Stomach (tissue), 9 donors: Measurements from ENCODE around the gene LRSAM1. TPM values are rescaled to one million over a fixed set of nuclear protein-coding genes. Genes with fewer than 3 reads are reported as not detected.
A peak's percentile ranks its signal among the peaks of the same experiment; 100 is the strongest.

ENCODE experiments used
- DNase-seq, 2 donors: peaks; one replicate each; pipeline versions ENCODE4 v3.0.0 to v3.0.0-alpha.2; 2013 to 2019
- H3K27ac ChIP-seq, 5 donors: fragments of 200-600 bp in 4 of 5; sonication (generic) in 4 of 5; one replicate each; pipeline ENCODE4 v1.5.1; 2013 to 2019; ENCODE audit warnings: mild to moderate bottlenecking in 1 of 5, moderate library complexity in 1 of 5
- H3K27me3 ChIP-seq, 3 donors: fragments of 200-600 bp; sonication (generic); one replicate each; pipeline ENCODE4 v1.5.1; 2017 to 2019; ENCODE audit warnings: mixed run types in 1 of 3
- H3K36me3 ChIP-seq, 4 donors: fragments of 200-600 bp; sonication (generic); 1 replicate in 3 of 4; 2 replicates in 1 of 4; pipeline ENCODE4 v1.5.1; 2016 to 2019
- H3K4me1 ChIP-seq, 4 donors: fragments of 200-600 bp; sonication (generic); one replicate each; pipeline ENCODE4 v1.5.1; 2016 to 2019
- H3K4me3 ChIP-seq, 4 donors: fragments of 200-600 bp; sonication (generic) in 3 of 4; one replicate each; pipeline ENCODE4 v1.5.1; 2016 to 2019; ENCODE audit warnings: mild to moderate bottlenecking in 1 of 4
- H3K9me3 ChIP-seq, 4 donors: fragments of 200-600 bp; sonication (generic); one replicate each; pipeline ENCODE4 v1.5.1; 2016 to 2019
- CTCF ChIP-seq, 7 experiments: fragments of 450-650 bp in 4 of 7; fragments of 200-600 bp in 3 of 7; sonication (generic) in 3 of 7; IDR thresholded peaks; one replicate each; pipeline ENCODE4 v1.5.1; 2016 to 2019; ENCODE audit warnings: antibody characterized with exemption in 7 of 7, control low read depth in 2 of 7, mild to moderate bottlenecking in 1 of 7
- EP300 ChIP-seq: sonication (generic); formaldehyde crosslinking; IDR thresholded peaks from one replicate; pipeline ENCODE4 v1.6.1; 2017; ENCODE audit warnings: antibody characterized with exemption
- POLR2A ChIP-seq, 4 donors: fragments of 450-650 bp; IDR thresholded peaks; one replicate each; pipeline ENCODE4 v1.6.1; 2016; ENCODE audit warnings: antibody characterized with exemption in 4 of 4, control low read depth in 2 of 4, mild to moderate bottlenecking in 1 of 4, moderate library complexity in 1 of 4
- POLR2AphosphoS5 ChIP-seq, 3 donors: sonication (generic); formaldehyde crosslinking; IDR thresholded peaks; one replicate each; pipeline ENCODE4 v1.6.1; 2016; ENCODE audit warnings: antibody characterized with exemption in 3 of 3
- WGBS, 5 donors: extraction: QIAGEN DNeasy Blood & Tissue Kit in 3 of 5; methylation state at CpG; one replicate each; pipeline versions ENCODE4 v1.1.5 to v1.1.7; 2013 to 2018; 5-methylcytosine and 5-hydroxymethylcytosine counted together
- intact Hi-C: fragments of 100-400 bp; cut with DNase I; formaldehyde crosslinking; loops from one replicate; pipeline ENCODE4 v1.15.1; 2023; ENCODE audit warnings: low total_unique reads
- polyA plus RNA-seq, 3 donors: library from polyadenylated mRNA; stranded (reverse); fragments of 200-250 nt; gene quantifications; one replicate each; pipeline ENCODE4 v1.2.3, GENCODE V29; 2013
- total RNA-seq, 5 donors: library from RNA; depleted of rRNA; stranded (reverse); fragments of >200 nt; gene quantifications; one replicate each; pipeline versions ENCODE4 v1.1.0 to v1.2.3, GENCODE V29; 2014 to 2016
- donor health status: healthy with polysubstance abuse.
- donor health status: Bipolar disorder and iron deficiency.
- donor health status: healthy.

The LRSAM1 gene
- total and polyA plus RNA-seq, 8 donors = 7.2 to 138 (median 14.0) TPM

- Histone ChIP-seq H3K27ac (peak overlapping the region in 4 of 5 donors; percentile 64 to 88 (median 85)), H3K4me3 (no peak overlapping the region), H3K9me3 (no peaks in the 10 kb centered on the region), H3K27me3 (no peaks in the 10 kb centered on the region), H3K36me3 (peaks cover 0 to 44% (median 29%) of the 10 kb centered on the region in 4 donors), H3K4me1 (peaks cover 37 to 91% (median 60%) of the 10 kb centered on the region in 4 donors)
- intact Hi-C loops = no loop called here
- DNase-seq = peak in 1 of 2 donors; percentile 38
- no peak for TF ChIP-seq CTCF (IDR thresholded peaks at IDR 0.05)
- no peak for TF ChIP-seq EP300
- TF ChIP-seq POLR2A (IDR thresholded peaks at IDR 0.05) = no peak
- TF ChIP-seq POLR2AphosphoS5 (IDR thresholded peaks at IDR 0.05) = no peak
- 73 to 89% (median 82%) methylated on average over 4 of the region's 4 CpGs for WGBS, 5 donors
These were observed 83.1 kb downstream of the LRSAM1 start for GRCh38 chr9:127534250-127534906.

GRCh38 chr9:127534931-127535330 is 83.6 kb downstream of the LRSAM1 start:
- Histone ChIP-seq H3K27ac (peak overlapping the region in 4 of 5 donors; percentile 64 to 88 (median 85)), H3K4me1 (peaks cover 42 to 91% (median 61%) of the 10 kb centered on the region in 4 donors), H3K27me3 (no peaks in the 10 kb centered on the region), H3K4me3 (no peak overlapping the region), H3K9me3 (no peaks in the 10 kb centered on the region), H3K36me3 (peaks cover 0 to 39% (median 27%) of the 10 kb centered on the region in 4 donors)
- intact Hi-C loops = no loop called here
- no peak for TF ChIP-seq CTCF (IDR thresholded peaks at IDR 0.05)
- no peak for TF ChIP-seq POLR2AphosphoS5 (IDR thresholded peaks at IDR 0.05)
- no peak for TF ChIP-seq EP300
- TF ChIP-seq POLR2A (IDR thresholded peaks at IDR 0.05) = no peak
- peak in 1 of 2 donors; percentile 7 for DNase-seq
- 62 to 87% (median 66%) methylated on average over 9 to 12 of the region's 12 CpGs for WGBS, 5 donors

- 80 to 85% (median 82%) methylated on average over 4 to 6 of the region's 6 CpGs for WGBS, 5 donors
- TF ChIP-seq POLR2A (IDR thresholded peaks at IDR 0.05) = no peak
- no peaks in the 10 kb centered on the region for H3K9me3 ChIP-seq
- peaks cover 47 to 91% (median 63%) of the 10 kb centered on the region in 4 donors for H3K4me1 ChIP-seq
- H3K27me3 ChIP-seq = no peaks in the 10 kb centered on the region
- H3K27ac ChIP-seq = peak overlapping the region in 4 of 5 donors; percentile 64 to 88 (median 85)
- peak in 1 of 2 donors; percentile 8 for DNase-seq
- intact Hi-C loops = no loop called here
- peaks cover 0 to 34% (median 23%) of the 10 kb centered on the region in 4 donors for H3K36me3 ChIP-seq
- no peak overlapping the region for H3K4me3 ChIP-seq
These were observed 84.1 kb downstream of the LRSAM1 start for GRCh38 chr9:127535396-127535795.

DNA sequence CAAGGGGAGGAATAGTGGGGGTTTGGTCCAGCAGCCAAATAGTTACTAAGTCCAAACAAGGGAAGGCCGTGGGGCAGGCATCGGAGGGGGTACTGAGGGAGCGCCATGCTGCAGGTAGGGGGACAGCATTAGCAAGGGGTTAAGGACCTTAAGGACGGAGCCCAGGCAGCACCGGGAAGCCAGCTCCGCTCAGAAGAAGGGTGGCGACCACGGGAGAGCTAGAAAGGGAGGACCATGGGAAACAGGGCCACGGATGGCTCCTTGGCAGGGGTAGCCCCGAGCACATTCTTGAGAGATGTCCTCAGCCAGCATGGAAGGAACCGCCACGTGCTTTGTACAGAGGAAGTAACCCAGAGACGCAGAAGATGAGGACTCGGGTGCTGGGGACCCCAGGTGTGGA is 84.5 kb downstream of the LRSAM1 start:
- Histone ChIP-seq H3K4me1 (peaks cover 51 to 91% (median 67%) of the 10 kb centered on the region in 4 donors), H3K4me3 (no peak overlapping the region), H3K9me3 (no peaks in the 10 kb centered on the region), H3K27me3 (no peaks in the 10 kb centered on the region), H3K36me3 (peaks cover 0 to 30% (median 18%) of the 10 kb centered on the region in 4 donors), H3K27ac (peak overlapping the region; percentile 37 to 88 (median 85))
- intact Hi-C loops = no loop called here
- 50 to 55% (median 54%) methylated on average over 13 to 14 of the region's 14 CpGs for WGBS, 5 donors
- no peak for TF ChIP-seq POLR2AphosphoS5 (IDR thresholded peaks at IDR 0.05)
- no peak for TF ChIP-seq CTCF (IDR thresholded peaks at IDR 0.05)
- no peak for TF ChIP-seq POLR2A (IDR thresholded peaks at IDR 0.05)
- no peak for TF ChIP-seq EP300
- peak in 1 of 2 donors; percentile 40 for DNase-seq

DNA sequence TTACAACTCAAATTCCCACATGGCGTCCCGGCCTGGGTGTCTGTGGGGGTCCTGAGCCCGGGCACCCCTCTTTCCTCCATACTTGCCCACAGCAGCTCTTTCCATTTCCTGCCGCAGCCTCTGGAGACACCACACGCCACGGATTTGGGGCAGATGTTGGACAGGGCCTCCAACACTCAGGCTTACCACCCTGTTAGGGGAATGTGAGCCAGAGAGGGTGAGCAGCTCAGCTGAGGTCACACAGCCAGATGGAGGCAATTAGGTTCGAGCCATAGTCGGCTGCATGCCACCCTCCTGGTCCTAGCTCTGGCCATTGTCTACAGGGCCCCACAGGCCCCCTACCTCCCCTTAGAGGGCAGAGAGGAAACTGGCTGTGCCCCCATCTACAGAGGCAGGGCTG is 85.2 kb downstream of the LRSAM1 start:
- 65 to 90% (median 83%) methylated on average over 8 of the region's 8 CpGs for WGBS, 5 donors
- peak overlapping the region; percentile 37 to 88 (median 85) for H3K27ac ChIP-seq
- TF ChIP-seq POLR2A (IDR thresholded peaks at IDR 0.05) (no peak), POLR2AphosphoS5 (IDR thresholded peaks at IDR 0.05) (no peak), EP300 (no peak), CTCF (IDR thresholded peaks at IDR 0.05) (no peak)
- DNase-seq = no peak
- H3K4me3 ChIP-seq = no peak overlapping the region
- H3K4me1 ChIP-seq = peaks cover 58 to 91% (median 74%) of the 10 kb centered on the region in 4 donors
- H3K9me3 ChIP-seq = no peaks in the 10 kb centered on the region
- H3K27me3 ChIP-seq = no peaks in the 10 kb centered on the region
- intact Hi-C loops = no loop called here
- peaks cover 0 to 23% (median 13%) of the 10 kb centered on the region in 4 donors for H3K36me3 ChIP-seq
